Rectal smooth muscle tissue (tissue), 1 donor: ENCODE results near the gene GRIK1.

Experiments
- H3K27ac ChIP-seq: one replicate; pipeline ENCODE4 v1.7.0; 2013; ENCODE audit warnings: low read depth, low read length, inconsistent platforms
- H3K27me3 ChIP-seq: one replicate; pipeline ENCODE4 v1.7.0; 2013; ENCODE audit warnings: low read length; ENCODE audit not compliant: control insufficient read depth, insufficient read depth
- H3K36me3 ChIP-seq: one replicate; pipeline ENCODE4 v1.7.0; 2013; ENCODE audit warnings: low read length; ENCODE audit not compliant: control insufficient read depth, insufficient read depth
- H3K4me1 ChIP-seq: one replicate; pipeline ENCODE4 v1.7.0; 2013; ENCODE audit warnings: low read length; ENCODE audit not compliant: control insufficient read depth, insufficient read depth
- H3K4me3 ChIP-seq: one replicate; pipeline ENCODE4 v1.7.0; 2013; ENCODE audit warnings: low read length
- H3K9ac ChIP-seq: one replicate; pipeline ENCODE4 v1.7.0; 2013; ENCODE audit warnings: low read length

The GRIK1 gene

DNA sequence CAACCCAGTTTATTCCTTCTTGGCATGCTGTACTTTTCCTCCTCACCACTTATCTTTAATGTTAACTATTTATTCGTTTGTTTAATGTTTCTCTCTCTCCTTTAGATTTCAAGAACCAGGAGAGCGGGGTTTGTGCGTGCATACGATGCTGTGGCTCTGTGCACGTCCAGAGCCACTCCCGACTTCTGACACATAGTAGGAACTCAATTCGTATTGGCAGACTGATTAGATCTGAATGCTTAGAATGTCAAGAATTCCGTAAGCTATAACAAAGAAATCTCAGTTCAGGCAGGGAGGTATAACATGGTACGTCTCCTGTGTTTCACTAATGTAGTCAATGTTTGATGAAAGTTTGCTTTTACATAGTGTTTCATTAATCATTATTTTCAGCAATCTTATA, 7.3 kb upstream of the GRIK1 start:
- no peak overlapping the region for H3K4me3 ChIP-seq
- H3K27ac ChIP-seq = no peak overlapping the region
- H3K9ac ChIP-seq = no peak overlapping the region
- H3K27me3 ChIP-seq = no peaks in the 10 kb centered on the region
- H3K4me1 ChIP-seq = no peaks in the 10 kb centered on the region
- no peaks in the 10 kb centered on the region for H3K36me3 ChIP-seq

DNA sequence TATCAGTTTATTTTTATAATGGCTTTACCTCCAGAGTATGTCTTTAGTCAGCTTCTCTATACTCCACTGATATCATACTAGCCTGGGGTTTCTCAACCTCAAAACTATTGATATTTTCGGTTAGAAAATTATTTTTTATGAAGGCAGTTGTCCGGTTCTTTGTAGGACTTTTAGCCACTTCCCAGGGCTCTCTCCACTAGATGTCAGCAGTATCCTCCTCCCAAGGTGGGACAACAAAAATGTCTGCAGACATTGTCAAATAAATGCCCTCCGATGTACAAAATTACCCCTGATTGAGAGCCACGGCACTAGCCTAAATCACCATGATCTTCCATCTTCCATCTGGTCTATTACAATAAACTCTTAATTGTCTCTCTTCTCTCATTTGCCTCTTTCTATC, 4.1 kb upstream of the GRIK1 start:
- no peaks in the 10 kb centered on the region for H3K27me3 ChIP-seq
- no peaks in the 10 kb centered on the region for H3K4me1 ChIP-seq
- H3K27ac ChIP-seq = no peak overlapping the region
- H3K4me3 ChIP-seq = no peak overlapping the region
- H3K36me3 ChIP-seq = no peaks in the 10 kb centered on the region
- no peak overlapping the region for H3K9ac ChIP-seq

DNA sequence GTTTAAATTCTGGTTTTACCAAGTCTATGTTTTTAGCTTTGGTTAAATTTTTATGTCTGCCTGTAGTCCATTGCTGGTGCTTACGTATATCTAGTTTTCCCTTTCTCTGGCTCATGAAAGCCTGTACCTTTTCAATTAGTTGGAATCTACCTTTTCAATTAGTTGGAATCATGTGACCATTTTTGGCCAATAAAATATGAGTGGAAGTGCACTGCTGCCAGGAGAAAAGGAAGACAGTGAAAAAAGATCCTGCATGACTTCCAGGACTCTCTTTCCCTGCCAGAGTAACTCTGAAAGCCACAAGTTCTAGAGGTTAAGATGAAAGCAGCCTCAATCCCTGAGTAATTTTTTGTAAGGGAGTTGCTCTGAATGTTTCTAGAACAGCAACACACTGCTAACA, 2.2 kb upstream of the GRIK1 start:
- no peaks in the 10 kb centered on the region for H3K27me3 ChIP-seq
- no peaks in the 10 kb centered on the region for H3K36me3 ChIP-seq
- no peak overlapping the region for H3K4me3 ChIP-seq
- H3K4me1 ChIP-seq = no peaks in the 10 kb centered on the region
- no peak overlapping the region for H3K9ac ChIP-seq
- no peak overlapping the region for H3K27ac ChIP-seq

DNA sequence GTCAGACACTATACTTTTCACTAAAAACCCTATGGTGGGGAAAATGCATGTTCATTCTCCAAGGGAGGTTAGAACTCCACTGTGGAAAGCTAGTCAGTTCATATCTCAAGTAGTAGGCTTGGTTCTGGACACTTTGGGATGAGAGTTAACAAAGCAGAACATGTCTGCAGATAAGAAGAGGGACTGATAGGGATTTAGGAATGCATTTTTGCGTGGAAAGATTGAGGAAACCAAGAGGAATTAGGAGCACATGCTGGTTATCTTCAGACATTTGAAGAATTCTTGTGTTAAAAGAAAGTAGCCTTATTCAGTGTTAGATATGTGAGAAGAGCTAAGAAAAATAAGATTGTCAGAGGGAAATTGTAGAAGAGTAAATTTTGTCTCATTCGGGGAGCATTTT, 1.2 kb upstream of the GRIK1 start:
- H3K36me3 ChIP-seq = no peaks in the 10 kb centered on the region
- H3K9ac ChIP-seq = no peak overlapping the region
- H3K4me3 ChIP-seq = no peak overlapping the region
- H3K27ac ChIP-seq = no peak overlapping the region
- H3K27me3 ChIP-seq = no peaks in the 10 kb centered on the region
- H3K4me1 ChIP-seq = no peaks in the 10 kb centered on the region

DNA sequence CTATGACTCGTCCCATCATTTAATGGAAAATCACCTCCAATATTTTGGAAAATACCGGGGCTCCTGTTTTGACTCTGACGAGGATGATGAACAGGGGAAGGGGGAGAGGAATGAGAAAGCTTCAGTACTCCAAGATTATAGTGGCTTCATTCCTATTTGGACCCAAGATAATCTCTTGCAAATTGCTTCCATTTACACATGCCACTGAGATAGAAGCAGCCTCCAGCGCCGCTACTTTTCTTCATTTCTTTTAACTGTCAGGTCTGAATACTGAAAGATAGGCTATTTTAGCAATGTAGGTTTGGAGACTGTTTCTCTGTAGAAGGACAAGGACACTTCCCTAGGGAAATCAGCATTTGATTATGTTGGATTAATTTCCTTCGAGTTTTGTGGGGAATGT, 565 bp upstream of the GRIK1 start:
- Histone ChIP-seq H3K36me3 (no peaks in the 10 kb centered on the region), H3K27ac (no peak overlapping the region), H3K4me1 (no peaks in the 10 kb centered on the region), H3K27me3 (no peaks in the 10 kb centered on the region), H3K4me3 (no peak overlapping the region), H3K9ac (no peak overlapping the region)

DNA sequence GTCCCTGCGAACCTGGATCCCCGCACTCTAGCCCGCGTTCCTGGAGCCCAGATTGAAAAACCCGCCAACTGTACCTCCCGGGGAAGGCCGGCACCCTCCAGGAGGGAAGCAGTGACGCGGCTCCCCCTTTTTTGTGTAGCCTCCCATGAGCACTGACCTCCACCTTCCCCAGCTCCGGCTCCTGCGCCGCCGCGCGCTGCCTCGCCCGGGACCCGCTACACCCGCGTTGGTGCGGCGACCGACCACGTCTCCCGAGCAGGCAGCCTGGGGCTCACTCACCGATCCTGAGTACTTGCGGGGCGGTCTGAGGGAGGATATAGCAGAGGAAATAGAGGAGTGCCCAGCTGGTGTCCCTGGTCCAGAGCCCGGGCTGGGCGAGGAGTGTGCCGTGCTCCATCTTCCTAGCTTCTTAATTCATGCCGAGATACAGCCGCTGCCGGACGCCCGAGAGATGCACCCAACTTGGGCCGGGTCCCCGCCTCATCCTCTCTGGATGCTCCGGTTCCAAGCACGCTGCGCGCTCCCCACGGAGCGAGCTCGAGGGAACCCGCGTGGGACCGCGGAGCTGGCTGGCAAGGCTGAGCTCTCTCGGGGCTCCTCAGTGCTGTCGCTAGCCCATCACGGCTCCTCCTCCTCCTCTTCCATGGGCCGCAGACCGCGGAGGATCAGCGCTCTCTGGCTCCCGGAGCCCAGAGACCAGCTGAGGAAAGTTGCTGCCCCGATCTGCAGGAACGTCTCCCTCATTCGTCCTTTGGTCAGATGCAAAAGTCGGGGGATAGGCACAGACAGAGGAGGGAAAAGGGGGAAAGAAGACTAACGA, 482 bp downstream of the GRIK1 start:
- no peaks in the 10 kb centered on the region for H3K36me3 ChIP-seq
- H3K9ac ChIP-seq = no peak overlapping the region
- H3K4me1 ChIP-seq = no peaks in the 10 kb centered on the region
- H3K27me3 ChIP-seq = no peaks in the 10 kb centered on the region
- no peak overlapping the region for H3K27ac ChIP-seq
- no peak overlapping the region for H3K4me3 ChIP-seq

DNA sequence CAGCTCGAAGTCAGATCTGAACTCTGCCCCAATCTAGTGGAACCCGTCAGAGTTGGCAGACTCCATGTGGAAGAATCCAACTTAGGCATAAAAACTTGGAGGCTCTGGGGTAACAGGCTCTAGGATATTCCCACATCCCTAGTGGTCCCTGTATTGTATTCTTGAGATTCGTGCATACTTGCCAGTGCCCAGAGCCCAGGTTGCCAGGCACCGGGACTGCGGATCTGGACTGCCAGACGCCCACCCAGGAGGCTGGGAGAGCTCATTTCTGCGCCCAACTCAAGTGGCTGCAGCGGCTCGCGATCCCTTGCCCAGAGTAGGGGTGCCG, 1.1 kb downstream of the GRIK1 start:
- H3K27ac ChIP-seq = no peak overlapping the region
- no peaks in the 10 kb centered on the region for H3K4me1 ChIP-seq
- no peak overlapping the region for H3K4me3 ChIP-seq
- H3K27me3 ChIP-seq = no peaks in the 10 kb centered on the region
- H3K9ac ChIP-seq = no peak overlapping the region
- no peaks in the 10 kb centered on the region for H3K36me3 ChIP-seq

DNA sequence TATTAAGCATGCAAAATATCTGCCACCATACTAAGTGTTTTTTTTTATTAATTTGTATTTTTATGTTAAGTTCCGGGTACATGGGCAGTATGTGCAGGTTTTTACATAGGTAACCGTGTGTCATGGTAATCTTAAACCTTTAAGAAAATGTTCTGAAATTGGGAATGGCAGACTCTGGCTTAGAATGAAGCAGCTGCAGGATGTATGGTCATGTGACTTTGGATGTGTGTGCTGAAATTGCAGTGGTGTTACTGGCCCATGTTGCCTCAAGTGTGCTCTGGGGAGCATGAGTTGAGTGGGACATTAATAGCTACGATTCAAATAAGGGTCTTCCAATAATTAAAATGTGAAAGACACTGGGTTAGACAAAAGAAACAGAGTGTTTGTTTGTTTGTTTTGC, 6.7 kb downstream of the GRIK1 start:
- Histone ChIP-seq H3K27ac (no peak overlapping the region), H3K36me3 (no peaks in the 10 kb centered on the region), H3K4me3 (no peak overlapping the region), H3K9ac (no peak overlapping the region), H3K4me1 (no peaks in the 10 kb centered on the region), H3K27me3 (no peaks in the 10 kb centered on the region)

DNA sequence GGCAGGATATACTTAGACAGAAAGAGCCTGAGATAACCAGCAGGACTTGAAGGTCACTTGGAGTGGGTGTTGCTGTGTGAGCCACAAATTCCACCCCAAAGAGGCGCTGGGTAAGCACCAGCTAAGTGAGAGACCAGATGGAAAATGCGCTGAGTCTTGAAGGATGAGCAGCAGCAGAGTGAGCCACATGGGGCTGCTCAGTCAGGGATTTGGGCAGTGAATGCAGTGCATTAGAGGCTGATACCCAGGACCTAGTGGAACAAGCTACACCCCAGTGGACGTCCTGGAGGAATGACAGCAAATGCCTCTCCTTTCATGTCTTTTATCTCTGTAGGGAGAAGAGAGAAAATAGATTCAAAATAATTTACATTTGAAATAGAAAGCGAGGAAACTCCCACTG, 11.3 kb downstream of the GRIK1 start:
- Histone ChIP-seq H3K4me1 (no peaks in the 10 kb centered on the region), H3K27me3 (no peaks in the 10 kb centered on the region), H3K36me3 (no peaks in the 10 kb centered on the region), H3K9ac (no peak overlapping the region), H3K4me3 (no peak overlapping the region), H3K27ac (no peak overlapping the region)

DNA sequence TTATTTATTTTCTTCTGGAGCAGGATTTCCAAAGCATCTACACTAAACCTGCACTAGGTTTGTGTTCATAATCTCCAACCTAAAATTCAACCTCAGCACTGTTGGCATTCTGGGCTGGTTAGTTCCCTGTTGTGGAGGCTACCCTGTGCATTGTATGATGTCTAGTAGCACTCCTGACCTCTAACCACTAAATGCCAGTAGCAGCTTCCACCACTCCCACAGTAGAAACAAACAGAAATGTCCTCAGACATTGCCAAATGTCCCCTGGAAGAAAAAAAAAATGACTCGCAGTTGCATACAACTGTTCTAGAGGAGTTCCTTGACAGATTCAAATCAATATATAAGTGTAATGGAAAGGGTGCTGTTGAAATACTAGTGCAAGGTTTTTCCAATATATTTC, 18.9 kb downstream of the GRIK1 start:
- no peaks in the 10 kb centered on the region for H3K27me3 ChIP-seq

DNA sequence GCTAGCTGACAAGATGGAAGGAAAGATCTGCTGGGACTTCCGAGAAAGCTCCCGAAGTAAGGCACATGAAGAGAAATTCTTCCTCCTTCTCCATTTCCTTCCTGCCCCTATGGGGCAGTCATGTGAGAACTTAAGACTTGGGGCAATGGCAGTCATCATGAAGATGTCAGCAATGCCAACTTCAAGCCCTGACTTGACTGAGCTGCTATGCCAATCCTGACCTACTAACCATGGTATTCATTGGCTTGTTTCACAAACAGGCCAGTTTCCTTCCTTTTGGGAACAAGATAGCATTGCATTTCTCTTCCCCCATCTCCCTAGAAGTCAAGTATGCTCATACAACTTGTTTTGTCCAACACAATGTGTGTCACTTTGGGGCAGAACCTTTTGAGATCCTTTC, 25.5 kb downstream of the GRIK1 start:
- Histone ChIP-seq H3K4me1 (no peaks in the 10 kb centered on the region), H3K27ac (no peak overlapping the region), H3K9ac (no peak overlapping the region), H3K36me3 (no peaks in the 10 kb centered on the region), H3K4me3 (no peak overlapping the region), H3K27me3 (no peaks in the 10 kb centered on the region)

More for the DNA sequence above, 18.9 kb downstream of the GRIK1 start:
- no peaks in the 10 kb centered on the region for H3K36me3 ChIP-seq
- H3K9ac ChIP-seq = no peak overlapping the region
- no peak overlapping the region for H3K27ac ChIP-seq
- H3K4me1 ChIP-seq = no peaks in the 10 kb centered on the region
- no peak overlapping the region for H3K4me3 ChIP-seq

DNA sequence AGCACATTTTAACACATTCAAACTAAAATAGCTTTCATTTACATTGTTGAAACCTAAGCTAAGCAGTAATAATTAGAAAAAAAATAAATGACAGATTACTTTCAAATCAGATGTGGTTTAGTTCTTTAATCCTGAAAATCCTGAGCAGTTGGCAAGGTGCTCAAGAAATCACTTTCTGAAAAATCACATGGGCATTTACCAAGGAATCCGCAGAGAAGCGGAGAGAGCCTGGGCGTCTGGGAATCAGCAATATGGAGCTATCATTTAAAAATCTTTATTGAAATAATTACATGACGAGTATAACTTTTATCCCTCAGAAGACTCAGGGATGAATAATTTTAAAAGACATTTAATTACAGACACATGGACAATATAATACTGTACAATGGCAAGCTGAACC, 30.2 kb downstream of the GRIK1 start:
- Histone ChIP-seq H3K4me1 (no peaks in the 10 kb centered on the region), H3K27me3 (no peaks in the 10 kb centered on the region), H3K27ac (no peak overlapping the region), H3K9ac (no peak overlapping the region), H3K4me3 (no peak overlapping the region), H3K36me3 (no peaks in the 10 kb centered on the region)
